Stimulated activated CD4-positive, alpha-beta T cell treated with anti-CD3 and anti-CD28 coated beads, Interleukin-12 subunit alpha, Interleukin-12 subunit beta, amount 100 ng/mL, for 48 hours (primary cell): ENCODE measurements around the gene RNF11.

ENCODE experiments used
- DNase-seq, 3 donors: peaks; one replicate each; pipeline ENCODE4 v3.0.0-alpha.2; 2020; ENCODE audit warnings: low read depth in 2 of 3, low spot score in 1 of 3

RNF11 gene

DNA sequence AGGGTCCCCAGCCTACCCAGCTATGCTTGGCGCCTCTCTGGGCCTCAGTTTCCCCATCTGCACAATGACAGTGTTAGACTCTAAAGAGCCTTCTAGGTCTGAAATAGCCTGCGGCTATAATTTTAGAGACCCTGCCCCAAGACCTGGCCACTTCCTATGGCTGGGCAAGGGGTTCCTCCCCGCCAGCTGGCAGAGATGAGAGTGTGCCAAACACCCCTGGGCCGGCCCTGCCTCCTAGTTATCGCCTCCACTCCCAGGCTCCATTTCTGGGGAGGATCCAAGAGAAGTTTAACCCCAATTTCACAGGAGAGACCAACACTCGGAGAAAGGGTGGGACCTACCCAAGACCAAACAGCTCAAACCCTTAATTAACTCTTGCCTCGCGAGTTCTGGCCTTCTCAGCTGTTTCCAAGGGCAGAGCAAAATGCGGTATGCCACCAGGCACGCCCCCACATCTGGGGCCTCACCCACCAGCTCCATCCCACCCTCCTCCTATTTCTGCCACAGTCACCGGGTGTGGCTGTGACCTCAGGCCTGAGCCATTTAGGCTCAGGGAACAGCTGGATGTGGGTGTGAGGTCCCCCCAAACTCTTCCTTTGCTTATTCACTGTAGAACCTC is 58.6 kb downstream of the RNF11 start:
- DNase-seq = no peak

DNA sequence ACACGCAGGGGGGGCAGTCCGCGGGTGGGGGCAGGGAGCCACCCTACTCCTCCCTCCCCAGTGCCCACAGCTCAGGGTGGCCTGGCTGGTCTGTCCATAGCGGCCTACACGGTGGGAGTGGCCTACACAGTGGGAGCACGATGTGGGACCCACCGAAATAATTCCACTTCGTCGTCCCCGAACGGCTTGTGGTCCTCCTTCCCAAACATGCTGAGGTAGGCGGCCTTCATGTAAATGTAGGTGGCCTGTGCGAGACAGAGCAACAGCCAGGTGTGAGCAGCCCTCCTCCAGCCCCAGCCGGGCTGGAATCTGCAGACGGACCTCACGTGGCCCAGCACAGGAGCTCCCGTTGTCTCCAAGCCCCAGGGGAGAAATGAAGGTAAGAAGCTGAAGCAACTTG is 59.9 kb downstream of the RNF11 start:
- no peak for DNase-seq

DNA sequence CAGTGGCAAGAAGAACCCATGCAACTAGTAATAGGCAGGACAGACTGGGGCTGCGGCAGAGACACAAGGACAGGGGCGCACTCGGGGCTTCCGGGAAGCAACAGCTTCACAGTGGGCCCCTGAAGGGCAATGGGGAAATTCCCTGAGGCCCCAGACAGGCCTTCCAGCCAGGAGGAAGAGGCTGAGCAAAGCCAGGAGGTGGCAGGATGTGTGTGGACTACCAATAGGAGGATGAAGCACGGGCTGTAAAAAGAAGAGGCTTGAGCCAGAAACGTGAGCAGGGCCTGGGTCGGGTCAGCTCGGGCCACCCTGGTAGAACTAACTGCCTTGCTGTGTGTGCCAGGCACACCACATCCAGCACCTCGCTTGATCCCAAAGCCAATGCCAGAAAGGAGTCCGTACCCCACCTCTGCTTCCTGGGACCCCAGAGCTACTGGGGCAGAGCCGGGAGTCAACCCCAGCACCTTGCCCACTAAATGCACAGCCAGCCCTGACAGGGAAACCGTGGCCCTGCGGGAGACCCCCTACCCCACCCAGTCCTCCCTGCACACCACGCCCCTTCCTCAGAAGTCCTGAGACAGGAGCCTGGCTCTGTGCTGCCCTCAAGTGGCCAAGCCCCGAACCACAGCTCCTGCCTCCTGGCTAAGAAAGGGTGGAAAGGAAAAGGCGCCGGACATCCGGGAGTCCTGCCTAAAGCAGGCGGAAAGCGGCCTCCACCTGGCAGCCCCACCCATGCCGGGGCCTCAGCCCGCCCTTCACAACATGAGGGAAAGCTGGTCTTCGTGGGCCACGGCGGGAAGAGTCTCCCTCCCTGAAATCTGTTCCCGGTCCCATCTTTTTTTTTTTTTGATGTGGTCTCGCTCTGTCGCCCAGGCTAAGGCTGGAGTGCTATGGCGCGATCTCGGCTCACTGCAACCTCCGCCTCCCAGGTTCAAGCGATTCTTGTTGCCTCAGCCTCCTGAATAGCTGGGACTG is 60.6 kb downstream of the RNF11 start:
- DNase-seq = peak; percentile 73 to 88 (median 73)

DNA sequence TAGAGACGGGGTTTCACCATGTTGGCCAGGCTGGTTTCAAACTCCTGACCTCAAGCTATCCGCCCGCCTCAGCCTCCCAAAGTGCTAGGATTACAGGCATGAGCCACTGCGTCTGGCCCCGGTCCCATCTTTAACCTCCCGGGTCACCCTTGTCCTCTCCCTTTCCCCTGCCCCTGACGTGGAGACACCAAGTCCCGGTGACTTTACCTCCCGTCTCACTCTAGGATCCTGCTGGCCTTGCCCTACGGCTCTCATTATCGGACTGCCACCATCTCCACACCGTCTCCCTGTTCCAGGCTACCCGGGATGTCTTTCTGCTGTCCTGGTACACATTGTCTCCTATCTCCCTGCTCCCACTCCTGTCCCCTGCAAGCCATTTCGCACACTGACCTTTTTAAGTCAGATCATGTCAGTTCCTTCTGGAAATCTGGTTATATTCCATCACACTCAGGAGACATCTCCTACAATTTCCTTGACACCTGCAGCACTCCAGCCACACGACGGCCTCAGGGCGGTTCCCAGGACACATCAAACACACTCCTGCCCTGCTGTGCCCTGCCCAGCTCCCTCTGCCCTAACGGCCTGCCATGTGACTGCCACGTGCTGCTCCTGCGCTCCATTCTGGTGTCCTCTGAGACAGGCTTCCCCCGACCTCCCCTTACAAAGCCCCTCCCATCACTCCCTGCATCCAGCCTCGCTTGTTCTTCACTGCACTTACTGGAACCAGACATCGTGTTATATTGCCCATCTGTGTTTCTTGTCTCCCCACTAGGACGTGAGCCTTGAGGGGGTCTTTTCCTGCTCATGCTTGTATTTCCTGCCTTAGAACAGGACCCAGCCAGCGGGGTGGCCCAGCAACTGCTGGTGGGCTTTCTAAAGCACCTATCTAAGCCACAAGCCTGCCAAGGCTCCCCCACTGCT is 61.6 kb downstream of the RNF11 start:
- DNase-seq = no peak

DNA sequence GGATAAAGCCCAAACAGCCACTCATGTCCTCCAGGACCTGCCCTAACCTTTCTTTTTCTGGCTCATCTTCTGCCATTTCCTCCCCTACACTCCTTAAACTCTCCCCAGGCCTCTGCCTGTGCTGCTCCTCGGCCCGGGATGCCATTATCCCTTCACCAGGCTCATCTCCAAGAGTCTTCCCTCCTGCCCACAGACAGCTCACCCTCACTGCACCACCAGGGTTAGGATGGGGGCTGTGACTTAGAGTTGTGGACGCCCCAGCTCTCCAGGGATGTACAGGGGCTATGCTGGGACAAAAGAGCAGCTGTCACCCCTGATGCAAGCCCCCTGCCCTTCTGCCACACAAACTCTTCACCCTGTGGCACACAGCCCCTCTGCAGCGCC is 62.2 kb downstream of the RNF11 start:
- DNase-seq = no peak

DNA sequence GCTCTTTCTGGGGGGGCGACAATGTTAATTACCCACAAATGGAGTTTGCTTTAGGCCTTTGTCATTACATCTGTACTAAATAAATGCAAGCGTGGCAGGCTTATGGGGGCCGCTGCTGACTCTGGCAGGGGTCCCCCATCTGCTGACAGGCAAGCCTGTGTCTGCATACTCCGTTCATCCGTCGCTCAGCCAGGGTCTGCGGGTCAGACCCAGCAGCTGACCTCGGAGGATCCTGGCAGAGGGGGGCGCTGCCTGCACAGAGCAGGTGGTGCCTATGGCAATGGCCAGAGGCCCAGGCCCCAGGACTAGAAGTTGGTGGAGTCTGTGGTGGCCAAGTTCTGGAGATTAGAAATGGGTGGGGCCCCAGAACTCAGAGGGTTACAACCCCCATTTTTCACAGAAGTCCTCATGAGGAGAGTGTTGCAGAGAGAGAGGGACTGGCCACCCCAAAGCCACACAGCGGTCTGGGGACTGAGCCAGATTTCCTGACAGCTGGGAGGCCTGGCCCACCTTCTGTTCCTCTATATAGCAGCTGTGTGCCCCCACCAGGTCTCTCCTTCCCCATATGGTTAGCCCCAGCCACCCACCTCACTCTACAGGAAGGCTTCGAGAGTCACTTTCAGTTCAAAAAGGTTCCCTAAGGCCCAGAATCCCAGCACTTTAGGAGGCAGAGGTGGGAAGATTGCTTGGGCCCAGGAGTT is 63.3 kb downstream of the RNF11 start:
- DNase-seq = no peak

DNA sequence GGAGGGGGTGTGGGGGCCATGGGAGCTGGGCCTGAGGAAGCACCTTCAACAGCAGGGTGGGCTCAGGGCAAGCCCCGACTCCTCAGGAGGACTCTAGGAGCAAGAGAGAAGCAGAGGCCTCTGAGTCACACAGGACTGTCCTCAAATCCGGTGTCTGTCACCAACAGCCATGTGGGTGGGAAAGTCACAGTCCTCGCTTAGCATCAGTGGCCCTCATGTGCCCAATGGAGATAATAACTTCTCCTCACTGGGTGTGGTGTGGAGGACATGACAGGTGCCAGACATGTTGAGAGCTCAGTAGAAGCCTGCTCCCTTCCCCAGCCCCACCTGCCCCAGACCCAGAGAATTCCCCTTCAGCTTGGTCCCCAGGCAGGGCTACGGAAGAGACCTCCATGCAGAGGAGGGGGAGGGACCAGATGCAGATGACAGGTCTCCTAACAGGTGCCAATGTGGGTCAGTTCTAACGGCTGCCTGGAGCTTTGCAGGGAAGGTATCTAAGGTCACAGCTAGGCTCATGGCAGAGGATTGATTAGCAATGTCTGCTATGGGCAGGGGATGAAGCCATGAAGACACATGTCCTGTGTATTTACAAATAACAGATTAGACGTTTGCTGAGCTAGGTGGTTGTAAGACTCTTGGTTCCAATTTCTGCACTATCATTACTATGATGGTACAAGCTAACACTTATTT is 64.1 kb downstream of the RNF11 start:
- no peak for DNase-seq

DNA sequence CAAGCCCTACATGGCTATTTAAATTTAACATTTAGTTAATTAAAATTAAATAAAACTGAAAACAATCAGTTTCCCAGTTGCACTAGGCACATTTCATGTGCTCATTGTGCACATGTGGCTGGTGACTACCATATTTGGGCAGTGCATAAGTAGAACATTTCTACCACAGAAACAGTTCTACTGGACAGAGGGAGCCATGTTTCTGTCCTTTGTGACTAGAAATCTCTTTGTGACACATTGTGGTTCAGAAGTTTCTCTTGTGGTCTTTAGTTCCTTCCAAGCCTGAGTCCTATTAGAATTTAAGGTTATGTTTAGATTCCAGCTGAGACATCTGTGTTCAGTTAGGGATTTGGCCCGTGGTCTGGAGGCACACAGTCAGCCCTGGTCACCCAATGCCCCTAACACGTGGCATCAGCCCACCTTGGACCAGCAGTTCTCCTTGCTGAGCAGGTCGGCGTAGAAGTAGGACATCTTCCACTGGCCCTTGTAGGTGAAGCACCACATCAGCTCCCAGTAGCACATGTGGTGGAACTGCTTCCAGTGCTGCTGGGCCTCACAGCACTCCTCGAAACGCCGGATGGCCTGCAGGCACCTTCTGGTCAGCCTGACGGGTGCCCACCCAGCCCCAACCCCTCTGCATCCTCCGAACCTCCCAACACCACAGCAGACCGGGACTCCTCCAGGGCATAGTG is 65.2 kb downstream of the RNF11 start:
- no peak for DNase-seq

DNA sequence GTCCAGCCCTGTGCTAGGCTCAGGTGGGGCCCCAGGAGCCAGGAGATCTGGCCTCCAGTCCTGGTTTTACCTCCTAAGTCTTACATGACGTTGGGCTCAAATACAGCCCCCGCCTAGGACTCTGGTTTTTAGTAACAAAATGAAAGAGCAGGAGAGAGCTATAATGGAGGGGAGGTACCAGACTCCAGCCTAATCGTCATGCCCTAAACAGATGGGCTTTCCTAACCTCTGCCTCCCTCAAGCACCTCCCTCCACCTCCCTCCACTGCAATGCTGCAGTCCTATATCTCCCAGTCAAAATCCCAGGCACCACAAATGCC is 65.7 kb downstream of the RNF11 start:
- DNase-seq = no peak

DNA sequence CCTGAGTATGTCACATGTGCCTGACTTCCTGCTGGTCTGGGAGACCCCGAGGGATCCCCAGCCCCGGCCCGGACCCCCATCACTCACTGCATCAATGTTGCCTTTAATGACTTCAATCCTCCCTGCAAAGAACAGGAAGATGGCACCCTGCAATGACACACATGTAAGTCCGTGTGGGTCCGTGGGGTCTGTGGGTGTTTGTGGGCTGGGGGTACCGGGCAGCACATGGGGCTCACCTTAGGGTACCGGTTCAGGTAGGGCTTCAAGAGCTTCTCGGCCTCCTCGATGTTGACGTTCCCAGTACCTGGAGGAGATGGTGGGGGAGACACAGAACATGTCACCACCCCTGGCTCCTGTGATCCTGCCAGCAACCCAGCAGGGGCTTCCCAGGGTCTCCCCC is 66.2 kb downstream of the RNF11 start:
- no peak for DNase-seq

DNA sequence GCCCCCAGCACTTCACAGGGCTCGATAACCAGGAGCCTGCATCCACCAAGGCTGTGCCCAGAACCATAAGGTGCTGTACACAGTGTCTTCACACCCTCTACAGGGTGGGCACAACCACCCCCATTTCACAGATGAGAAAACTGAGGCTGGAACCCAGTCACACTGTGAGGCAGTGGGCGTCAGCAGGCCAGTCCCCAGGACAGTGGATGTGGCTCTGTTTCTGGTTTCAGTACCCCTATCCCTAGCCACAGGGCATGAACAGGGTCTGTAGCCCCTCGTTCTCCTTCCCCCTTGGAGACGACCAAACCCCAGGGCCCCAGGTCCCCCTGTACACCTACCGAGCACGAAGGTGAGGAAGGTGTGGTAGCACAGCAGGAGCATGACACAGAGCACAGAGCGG is 66.7 kb downstream of the RNF11 start:
- DNase-seq = no peak

DNA sequence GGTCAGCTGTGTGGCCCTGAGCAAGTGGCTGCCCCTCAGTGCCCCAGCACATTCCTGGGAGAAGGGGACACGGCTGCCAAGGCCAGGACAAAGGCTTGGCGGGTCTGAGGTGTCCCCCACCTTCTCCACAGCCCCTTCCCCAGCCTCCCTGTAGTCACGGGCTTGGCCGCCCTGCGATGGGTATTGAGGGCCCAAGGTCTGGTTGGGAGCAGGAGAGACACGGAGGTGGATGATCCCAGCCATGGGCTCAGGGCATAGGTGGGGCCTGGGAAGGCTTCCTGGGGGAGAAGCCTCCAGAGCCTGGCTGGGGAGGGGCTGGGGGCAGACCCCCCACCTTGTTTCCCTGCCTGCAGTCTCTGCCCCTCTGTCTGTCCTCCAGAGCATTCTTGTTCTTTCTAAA is 67.2 kb downstream of the RNF11 start:
- DNase-seq = no peak

DNA sequence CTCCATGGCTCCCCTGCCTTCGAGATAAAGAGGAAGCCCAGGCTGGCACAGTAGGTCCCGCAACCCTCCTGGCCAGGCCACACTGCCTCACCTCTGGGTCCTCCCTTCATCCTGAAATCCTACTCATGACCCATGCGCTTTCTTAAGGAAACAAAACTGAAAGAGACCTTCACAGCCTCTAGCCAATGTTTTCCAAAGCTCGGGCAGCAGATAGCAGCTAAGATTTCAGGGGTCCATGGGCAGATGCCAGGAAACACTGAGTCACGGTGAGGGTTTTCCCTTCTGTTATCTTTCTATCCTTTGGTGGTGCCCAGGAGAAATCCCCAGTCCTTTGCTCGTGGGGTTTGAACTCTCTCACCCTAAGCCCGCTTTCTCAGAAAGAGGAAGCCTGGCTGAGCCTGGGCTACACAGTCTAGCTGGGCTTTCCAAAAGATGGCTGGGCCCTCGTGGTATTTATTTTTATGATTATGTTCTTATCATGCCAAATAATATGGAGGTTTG is 67.7 kb downstream of the RNF11 start:
- peak in 1 of 3 donors; percentile 34 for DNase-seq

DNA sequence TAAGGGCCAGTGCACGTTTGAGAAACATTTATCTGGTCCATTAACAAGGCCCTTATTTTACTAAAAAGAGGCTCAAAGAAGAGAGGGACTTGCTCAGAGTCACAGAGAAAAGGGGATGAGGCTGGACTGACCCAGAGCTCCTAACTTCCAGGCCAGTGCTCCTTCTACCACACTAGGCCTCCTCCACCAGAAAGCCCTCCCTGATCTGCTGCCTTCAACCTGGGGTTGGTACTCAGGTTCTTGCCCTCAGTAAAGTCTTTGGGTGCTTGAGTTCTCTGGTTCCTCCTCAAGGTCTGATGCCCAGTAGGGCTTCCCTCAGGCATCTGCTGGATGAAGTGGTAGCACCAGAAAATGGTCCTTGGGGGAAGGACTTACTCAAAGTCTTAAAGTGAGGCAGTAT is 68.3 kb downstream of the RNF11 start:
- DNase-seq = no peak

DNA sequence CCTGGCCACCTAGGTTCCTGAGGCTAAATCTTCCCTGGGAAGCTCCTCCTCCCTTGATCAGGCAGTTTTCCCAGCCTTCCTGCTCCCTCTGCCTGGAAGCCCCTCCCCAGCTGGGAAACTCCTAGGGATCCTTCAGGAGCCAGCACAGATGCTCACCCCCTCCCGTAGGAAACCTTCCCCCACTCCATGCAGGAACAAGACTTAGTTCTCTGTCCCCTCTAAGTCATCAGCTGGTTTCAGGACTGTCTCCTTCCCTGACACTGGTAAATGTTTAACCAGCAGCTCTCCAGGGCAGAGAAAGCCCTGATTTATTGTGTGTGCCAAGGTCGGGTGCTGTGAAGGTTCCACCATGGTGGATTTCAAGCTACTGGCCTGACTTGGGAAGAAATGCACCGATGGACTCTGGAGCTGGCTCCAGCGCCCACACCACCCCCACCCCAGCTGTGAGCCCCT is 69.3 kb downstream of the RNF11 start:
- DNase-seq = no peak

DNA sequence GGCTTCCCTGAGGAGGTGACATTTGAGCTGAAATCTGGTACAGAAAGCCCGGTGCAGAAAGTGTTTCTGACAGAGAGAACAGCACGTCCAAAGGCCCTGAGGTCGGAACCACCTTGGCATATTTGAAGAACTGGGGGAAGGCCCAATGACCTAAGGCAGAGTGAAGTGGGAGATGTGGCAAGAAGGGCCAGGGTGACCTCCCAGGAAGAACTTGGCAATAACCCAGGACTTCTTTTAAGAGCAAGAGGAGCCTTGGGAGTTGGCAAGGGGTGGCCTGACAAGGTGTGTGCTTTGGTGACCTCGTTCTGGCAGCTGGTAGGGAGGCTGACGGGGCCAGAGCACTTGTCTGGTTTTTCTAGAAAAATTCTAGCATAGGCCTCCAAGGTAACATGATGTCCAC is 70.9 kb downstream of the RNF11 start:
- DNase-seq = no peak

DNA sequence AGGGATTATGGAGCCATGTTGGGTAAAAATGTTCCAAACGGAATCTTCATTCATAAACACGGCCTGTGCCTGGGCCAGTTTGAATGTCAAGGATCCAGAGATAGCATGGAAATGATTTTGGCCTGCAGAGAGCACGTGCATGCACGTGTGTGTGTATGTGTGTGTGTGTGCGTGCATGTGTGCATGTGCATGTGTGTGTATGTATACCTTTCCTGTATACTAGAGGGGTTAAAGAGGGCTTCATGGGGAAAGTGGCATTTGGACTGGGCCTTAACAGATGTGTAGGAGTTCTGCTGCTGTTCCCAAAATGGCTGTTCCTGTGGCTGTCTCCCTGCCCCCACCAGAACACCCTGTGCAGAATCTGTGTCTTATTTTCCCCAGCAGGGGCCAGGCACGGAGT is 72.6 kb downstream of the RNF11 start:
- DNase-seq = no peak

DNA sequence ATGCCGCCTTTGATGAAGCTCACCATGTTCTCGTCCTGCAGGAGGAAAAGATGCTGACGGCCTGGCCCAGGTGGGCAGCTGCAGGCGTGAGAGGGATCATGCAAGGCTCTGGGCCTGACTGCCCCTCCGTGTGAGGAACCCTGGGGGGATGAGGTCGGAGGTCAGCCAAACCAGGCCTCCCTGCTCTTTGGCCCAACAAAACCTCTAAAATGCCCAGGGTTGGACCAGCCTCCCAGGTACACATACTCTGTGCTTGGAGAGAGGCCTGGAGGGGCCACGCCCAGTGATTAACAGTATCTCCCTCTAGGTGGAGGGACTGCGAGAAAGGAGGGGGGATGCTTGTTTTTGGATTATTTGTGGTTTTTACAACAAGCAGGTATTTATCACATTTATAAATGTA is 73.2 kb downstream of the RNF11 start:
- DNase-seq = no peak

DNA sequence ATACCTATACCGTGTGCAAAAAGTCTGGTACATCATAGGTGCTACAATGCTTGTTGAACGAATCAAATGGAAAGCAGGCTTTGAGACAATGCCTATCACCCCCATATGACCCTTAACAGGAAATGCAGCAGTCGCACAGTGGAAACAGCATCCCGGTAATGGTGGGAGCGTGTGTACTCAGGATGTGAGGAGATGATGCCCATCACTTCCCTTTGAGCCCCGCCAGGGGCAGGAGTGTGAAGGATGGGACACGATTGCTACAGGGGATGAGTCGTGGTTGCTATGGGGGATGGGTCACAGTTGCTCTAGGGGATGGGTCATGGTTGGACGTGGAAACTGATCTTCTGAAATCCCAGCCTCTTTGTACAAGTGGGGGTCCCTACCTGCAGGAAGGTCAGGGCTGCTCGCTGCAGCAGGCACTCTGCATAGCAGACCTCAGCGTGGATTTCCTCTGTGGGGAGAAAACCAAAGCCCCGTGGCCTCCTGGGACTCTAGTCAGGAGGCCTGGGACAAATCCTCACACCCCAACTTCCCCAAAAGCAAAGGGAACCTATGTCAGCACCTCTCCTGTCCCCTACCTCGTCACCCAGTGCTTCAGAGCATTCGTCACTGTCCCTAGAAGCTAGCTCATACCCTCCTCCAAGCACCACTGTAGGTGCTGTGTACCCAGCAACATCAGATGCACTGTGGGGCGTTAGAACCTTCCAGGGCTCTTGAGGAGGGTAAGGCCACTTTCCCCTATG is 75.0 kb downstream of the RNF11 start:
- no peak for DNase-seq
